ENCODE data around the gene THOC5.

GRCh38 chr22:29581799-29582198 is 28.2 kb upstream of the THOC5 start:
- TF ChIP-seq POLR2AphosphoS5 (IDR thresholded peaks at IDR 0.05; ENCODE audit: low read depth, low read length): no peak
- no peak for TF ChIP-seq CTCF (IDR thresholded peaks at IDR 0.05)
- TF ChIP-seq, protein P1, sequence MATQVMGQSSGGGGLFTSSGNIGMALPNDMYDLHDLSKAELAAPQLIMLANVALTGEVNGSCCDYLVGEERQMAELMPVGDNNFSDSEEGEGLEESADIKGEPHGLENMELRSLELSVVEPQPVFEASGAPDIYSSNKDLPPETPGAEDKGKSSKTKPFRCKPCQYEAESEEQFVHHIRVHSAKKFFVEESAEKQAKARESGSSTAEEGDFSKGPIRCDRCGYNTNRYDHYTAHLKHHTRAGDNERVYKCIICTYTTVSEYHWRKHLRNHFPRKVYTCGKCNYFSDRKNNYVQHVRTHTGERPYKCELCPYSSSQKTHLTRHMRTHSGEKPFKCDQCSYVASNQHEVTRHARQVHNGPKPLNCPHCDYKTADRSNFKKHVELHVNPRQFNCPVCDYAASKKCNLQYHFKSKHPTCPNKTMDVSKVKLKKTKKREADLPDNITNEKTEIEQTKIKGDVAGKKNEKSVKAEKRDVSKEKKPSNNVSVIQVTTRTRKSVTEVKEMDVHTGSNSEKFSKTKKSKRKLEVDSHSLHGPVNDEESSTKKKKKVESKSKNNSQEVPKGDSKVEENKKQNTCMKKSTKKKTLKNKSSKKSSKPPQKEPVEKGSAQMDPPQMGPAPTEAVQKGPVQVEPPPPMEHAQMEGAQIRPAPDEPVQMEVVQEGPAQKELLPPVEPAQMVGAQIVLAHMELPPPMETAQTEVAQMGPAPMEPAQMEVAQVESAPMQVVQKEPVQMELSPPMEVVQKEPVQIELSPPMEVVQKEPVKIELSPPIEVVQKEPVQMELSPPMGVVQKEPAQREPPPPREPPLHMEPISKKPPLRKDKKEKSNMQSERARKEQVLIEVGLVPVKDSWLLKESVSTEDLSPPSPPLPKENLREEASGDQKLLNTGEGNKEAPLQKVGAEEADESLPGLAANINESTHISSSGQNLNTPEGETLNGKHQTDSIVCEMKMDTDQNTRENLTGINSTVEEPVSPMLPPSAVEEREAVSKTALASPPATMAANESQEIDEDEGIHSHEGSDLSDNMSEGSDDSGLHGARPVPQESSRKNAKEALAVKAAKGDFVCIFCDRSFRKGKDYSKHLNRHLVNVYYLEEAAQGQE (IDR thresholded peaks at IDR 0.05; ENCODE audit: low read depth, low read length): no peak
- no peak for TF ChIP-seq GABPA (IDR thresholded peaks at IDR 0.05; ENCODE audit: low read depth)
- TF ChIP-seq MAX (IDR thresholded peaks at IDR 0.05; ENCODE audit: low read depth): no peak
- TF ChIP-seq TAF1 (IDR thresholded peaks at IDR 0.05; ENCODE audit: borderline replicate concordance, low read depth, low read length): no peak
- no peak for TF ChIP-seq SIN3A (IDR thresholded peaks at IDR 0.05; ENCODE audit: borderline replicate concordance, low read depth, low read length)
